GM23338 (cell line): ENCODE data around the gene CEND1. TPM values are rescaled to one million over a fixed set of nuclear protein-coding genes. Genes with fewer than 3 reads are reported as not detected.

Experiments
- ATAC-seq: fragments of 200-7000 bp; cut with Tn5 transposase; 3 replicates; pipeline ENCODE4 v1.9.1; 2020
- DNase-seq: peaks from one replicate; pipeline ENCODE4 v3.0.0-alpha.2; 2015; ENCODE audit warnings: low spot score
- H2AFZ ChIP-seq: fragments of 200-600 bp; sonication (generic); 2 replicates; pipeline ENCODE4 v1.8.0; 2016; ENCODE audit warnings: antibody characterized with exemption, mild to moderate bottlenecking, moderate library complexity
- H3F3A ChIP-seq: fragments of 200-600 bp; sonication (generic); replicated peaks from 2 replicates; pipeline ENCODE4 v1.8.0; 2017; ENCODE audit warnings: antibody characterized with exemption, mixed run types, low read depth
- H3K27ac ChIP-seq: fragments of 200-600 bp; sonication (generic); 2 replicates; pipeline ENCODE4 v1.6.1; 2016; ENCODE audit warnings: low read depth
- H3K27me3 ChIP-seq: fragments of 200-600 bp; sonication (generic); 2 replicates; pipeline ENCODE4 v1.8.0; 2016; ENCODE audit warnings: mild to moderate bottlenecking, mixed run types, moderate library complexity; ENCODE audit not compliant: insufficient read depth
- H3K36me3 ChIP-seq: fragments of 200-600 bp; sonication (generic); 2 replicates; pipeline ENCODE4 v1.8.0; 2016; ENCODE audit warnings: mild to moderate bottlenecking; ENCODE audit not compliant: insufficient read depth
- H3K4me1 ChIP-seq: fragments of 200-600 bp; sonication (generic); 2 replicates; pipeline ENCODE4 v1.8.0; 2016; ENCODE audit warnings: mild to moderate bottlenecking, moderate library complexity; ENCODE audit not compliant: insufficient read depth
- H3K4me2 ChIP-seq: fragments of 200-600 bp; sonication (generic); 2 replicates; pipeline ENCODE4 v1.7.1; 2017; ENCODE audit warnings: mixed run types
- H3K4me3 ChIP-seq: fragments of 200-600 bp; sonication (generic); 2 replicates; pipeline ENCODE4 v1.6.1; 2016; ENCODE audit warnings: mixed run types
- H3K79me2 ChIP-seq: fragments of 200-600 bp; sonication (generic); replicated peaks from 2 replicates; pipeline ENCODE4 v1.8.0; 2017; ENCODE audit warnings: mild to moderate bottlenecking; ENCODE audit not compliant: insufficient read depth
- H3K9me2 ChIP-seq: fragments of 200-600 bp; sonication (generic); 2 replicates; pipeline ENCODE4 v1.8.0; 2017; ENCODE audit not compliant: insufficient read depth
- H4K20me1 ChIP-seq: fragments of 200-600 bp; sonication (generic); replicated peaks from 2 replicates; pipeline ENCODE4 v1.8.0; 2017; ENCODE audit warnings: mild to moderate bottlenecking; ENCODE audit not compliant: insufficient read depth
- H3K27ac Mint-ChIP-seq: 2 replicates; pipeline ENCODE4 v1.8.0; 2020; ENCODE audit warnings: inconsistent platforms, mild to moderate bottlenecking, moderate library complexity, mixed read lengths
- H3K27me3 Mint-ChIP-seq: 3 replicates; pipeline ENCODE4 v1.8.0; 2022; ENCODE audit warnings: low read depth, mild to moderate bottlenecking, moderate library complexity, mixed read lengths, inconsistent platforms; ENCODE audit not compliant: insufficient read depth, poor library complexity
- H3K36me3 Mint-ChIP-seq: 3 replicates; pipeline ENCODE4 v1.8.0; 2021; ENCODE audit warnings: low read depth, mild to moderate bottlenecking, inconsistent platforms, moderate library complexity, mixed read lengths
- H3K4me1 Mint-ChIP-seq: 3 replicates; pipeline ENCODE4 v1.8.0; 2020; ENCODE audit warnings: mild to moderate bottlenecking, inconsistent platforms, mixed read lengths
- H3K4me3 Mint-ChIP-seq: 3 replicates; pipeline ENCODE4 v1.8.0; 2021; ENCODE audit warnings: moderate library complexity, mild to moderate bottlenecking, inconsistent platforms, mixed read lengths
- H3K9me3 Mint-ChIP-seq: 3 replicates; pipeline ENCODE4 v1.8.0; 2020; ENCODE audit warnings: moderate library complexity, mild to moderate bottlenecking, inconsistent platforms, mixed read lengths
- CREB1 ChIP-seq: fragments of 250-450 bp; sonication (Bioruptor Pico); IDR thresholded peaks from 2 replicates; pipeline ENCODE4 v1.5.0; 2020; ENCODE audit warnings: low read depth, mild to moderate bottlenecking, moderate library complexity
- CTCF ChIP-seq, 2 experiments: fragments of 200-600 bp in 1 of 2; sonication (generic) in 1 of 2; conservative IDR thresholded peaks; 2 replicates each; pipeline versions ENCODE4 v1.5.1 to v1.6.1; 2016 to 2017; ENCODE audit warnings: antibody characterized with exemption in 2 of 2, low read depth in 2 of 2, mild to moderate bottlenecking in 2 of 2, moderate library complexity in 1 of 2
- ETS1 ChIP-seq: IDR thresholded peaks from 2 replicates; pipeline ENCODE4 v1.6.1; 2016; ENCODE audit warnings: antibody characterized with exemption
- EZH2 ChIP-seq: fragments of 200-600 bp; sonication (generic); IDR thresholded peaks from one replicate; pipeline ENCODE4 v1.8.0; 2017; ENCODE audit warnings: antibody characterized with exemption, mild to moderate bottlenecking, low read depth; ENCODE audit not compliant: unreplicated experiment
- EZH2phosphoT487 ChIP-seq: fragments of 200-600 bp; sonication (generic); IDR thresholded peaks from one replicate; pipeline ENCODE4 v1.8.1; 2018; ENCODE audit warnings: antibody characterized with exemption; ENCODE audit not compliant: unreplicated experiment
- JUNB ChIP-seq: IDR thresholded peaks from one replicate; pipeline ENCODE4 v1.6.1; 2016; ENCODE audit warnings: antibody characterized with exemption; ENCODE audit not compliant: unreplicated experiment
- NANOG ChIP-seq: IDR thresholded peaks from 2 replicates; pipeline ENCODE4 v1.6.1; 2016; ENCODE audit warnings: antibody characterized with exemption, borderline replicate concordance
- POLR2AphosphoS5 ChIP-seq: IDR thresholded peaks from 2 replicates; pipeline ENCODE4 v1.6.1; 2016; ENCODE audit warnings: antibody characterized with exemption, low read depth
- REST ChIP-seq: IDR thresholded peaks from one replicate; pipeline ENCODE4 v1.6.1; 2018; ENCODE audit warnings: antibody characterized with exemption; ENCODE audit not compliant: unreplicated experiment
- STAT1 ChIP-seq: IDR thresholded peaks from one replicate; pipeline ENCODE4 v1.6.1; 2016; ENCODE audit warnings: antibody characterized with exemption; ENCODE audit not compliant: unreplicated experiment
- ZNF114 ChIP-seq: fragments of 250-450 bp; sonication (Bioruptor Pico); IDR thresholded peaks from 2 replicates; pipeline ENCODE4 v1.5.0; 2020; ENCODE audit warnings: mild to moderate bottlenecking, moderate library complexity
- ZNF331 ChIP-seq: fragments of 250-450 bp; sonication (Bioruptor Pico); IDR thresholded peaks from 2 replicates; pipeline ENCODE4 v1.5.0; 2020; ENCODE audit warnings: low read depth, mild to moderate bottlenecking, moderate library complexity
- ZNF462 ChIP-seq: fragments of 250-450 bp; sonication (Bioruptor Pico); IDR thresholded peaks from 2 replicates; pipeline ENCODE4 v1.5.0; 2020; ENCODE audit warnings: mild to moderate bottlenecking, moderate library complexity
- polyA plus RNA-seq: library from polyadenylated mRNA; unstranded; fragments of >200 nt; fragmentation: Nextera tagmentation; extraction: Ambion mirVana; gene quantifications from 2 replicates; pipeline ENCODE4 v1.2.1, GENCODE V29; 2016
- total RNA-seq: library from RNA; depleted of rRNA; stranded (reverse); fragments of >200 nt; shearing (Covaris generic); gene quantifications from 2 replicates; pipeline ENCODE4 v1.2.3, GENCODE V29; 2014

Gene CEND1
- total and polyA plus RNA-seq, 2 experiments from 2014 or later, result 4.8 to 5.5 TPM

GRCh38 chr11:800473-800872, 10.6 kb upstream of the CEND1 start:
- Histone ChIP-seq H3K27ac (no peak overlapping the region), H3K36me3 (no peaks in the 10 kb centered on the region), H3K27me3 (no peaks in the 10 kb centered on the region), H4K20me1 (no peaks in the 10 kb centered on the region), H3K4me2 (no peak overlapping the region), H3K4me1 (peaks cover 15% of the 10 kb centered on the region; the same call in 1 of the 2 replicates), H3K4me3 (no peak overlapping the region), H3K9me2 (no peaks in the 10 kb centered on the region), H2AFZ (no peak overlapping the region), H3F3A (peaks cover 15% of the 10 kb centered on the region; the same call in 1 of the 2 replicates), H3K79me2 (no peaks in the 10 kb centered on the region; the same call in 1 of the 2 replicates)
- H3K4me3 Mint-ChIP-seq, result no peak overlapping the region
- DNase-seq (no peak), ATAC-seq (no peak)
- H3K4me1 Mint-ChIP-seq, result peaks cover 14% of the 10 kb centered on the region; the same call in 2 of the 3 replicates
- no peaks in the 10 kb centered on the region for H3K9me3 Mint-ChIP-seq
- peaks cover 2% of the 10 kb centered on the region; the same call in 1 of the 3 replicates for H3K36me3 Mint-ChIP-seq
- peaks cover 10% of the 10 kb centered on the region for H3K27me3 Mint-ChIP-seq
- TF ChIP-seq ZNF114 (CRISPR knock-in tag) (no peak), JUNB (no peak), EZH2phosphoT487 (no peak), ZNF331 (CRISPR knock-in tag) (no peak), ZNF462 (no peak), REST (no peak), STAT1 (no peak), NANOG (no peak), CREB1 (CRISPR knock-in tag) (no peak), ETS1 (no peak), POLR2AphosphoS5 (no peak), EZH2 (no peak), CTCF (conservative IDR thresholded peaks at IDR 0.05; ENCODE audit: low read depth in 2 of 2) (no peak)
- no peak overlapping the region for H3K27ac Mint-ChIP-seq
